GM20000 (cell line): ENCODE measurements around the gene CENPO.
"Not testable (repeated sequence)": the region's sequence is repeated elsewhere in the genome, so short reads cannot be mapped to it uniquely, and the experiment has no call there.

ENCODE experiments used
- DNase-seq: peaks from one replicate; pipeline ENCODE4 v3.0.0; 2012; ENCODE audit warnings: low spot score
- TF ChIP-seq, protein P1 (sequence below): IDR thresholded peaks from 2 replicates; pipeline ENCODE4 v1.5.1; 2012; ENCODE audit warnings: mild to moderate bottlenecking, control low read depth; ENCODE audit errors: extremely low read depth, missing control alignments

The CENPO gene

DNA sequence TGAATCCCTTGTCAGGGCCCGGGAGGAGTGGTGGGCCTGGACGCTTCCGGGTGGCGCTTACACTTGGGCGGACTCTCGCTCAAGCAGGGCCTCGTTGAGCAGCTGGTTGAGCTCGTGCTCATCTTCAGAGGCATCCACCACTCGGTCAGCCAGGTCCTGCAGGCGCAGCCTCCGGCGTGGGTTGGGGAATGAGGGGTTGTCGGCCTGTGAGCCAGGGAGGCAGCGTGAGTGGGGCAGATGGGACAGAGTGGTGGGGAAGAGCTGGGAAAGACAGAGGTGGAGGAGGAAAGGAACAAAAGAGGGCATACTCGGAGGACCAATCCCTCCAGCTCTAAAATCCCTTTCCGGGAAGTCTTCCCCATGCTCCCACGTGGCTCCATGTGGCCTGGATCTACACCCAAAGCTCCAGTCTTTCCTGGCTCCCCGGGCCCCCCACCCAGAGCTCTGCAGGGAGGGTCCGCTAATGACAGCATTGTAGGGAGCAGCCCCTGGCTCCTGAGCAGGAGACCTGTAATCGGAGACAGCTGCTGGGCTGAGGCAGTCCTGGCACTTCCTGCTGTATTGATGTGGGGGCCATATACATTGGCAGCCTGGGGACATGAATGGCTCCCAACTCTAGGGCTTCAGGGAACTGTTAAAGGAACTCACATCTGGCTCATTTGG, 41.6 kb downstream of the CENPO start:
- DNase-seq: no peak
- TF ChIP-seq, protein P1, sequence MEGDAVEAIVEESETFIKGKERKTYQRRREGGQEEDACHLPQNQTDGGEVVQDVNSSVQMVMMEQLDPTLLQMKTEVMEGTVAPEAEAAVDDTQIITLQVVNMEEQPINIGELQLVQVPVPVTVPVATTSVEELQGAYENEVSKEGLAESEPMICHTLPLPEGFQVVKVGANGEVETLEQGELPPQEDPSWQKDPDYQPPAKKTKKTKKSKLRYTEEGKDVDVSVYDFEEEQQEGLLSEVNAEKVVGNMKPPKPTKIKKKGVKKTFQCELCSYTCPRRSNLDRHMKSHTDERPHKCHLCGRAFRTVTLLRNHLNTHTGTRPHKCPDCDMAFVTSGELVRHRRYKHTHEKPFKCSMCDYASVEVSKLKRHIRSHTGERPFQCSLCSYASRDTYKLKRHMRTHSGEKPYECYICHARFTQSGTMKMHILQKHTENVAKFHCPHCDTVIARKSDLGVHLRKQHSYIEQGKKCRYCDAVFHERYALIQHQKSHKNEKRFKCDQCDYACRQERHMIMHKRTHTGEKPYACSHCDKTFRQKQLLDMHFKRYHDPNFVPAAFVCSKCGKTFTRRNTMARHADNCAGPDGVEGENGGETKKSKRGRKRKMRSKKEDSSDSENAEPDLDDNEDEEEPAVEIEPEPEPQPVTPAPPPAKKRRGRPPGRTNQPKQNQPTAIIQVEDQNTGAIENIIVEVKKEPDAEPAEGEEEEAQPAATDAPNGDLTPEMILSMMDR: no peak

DNA sequence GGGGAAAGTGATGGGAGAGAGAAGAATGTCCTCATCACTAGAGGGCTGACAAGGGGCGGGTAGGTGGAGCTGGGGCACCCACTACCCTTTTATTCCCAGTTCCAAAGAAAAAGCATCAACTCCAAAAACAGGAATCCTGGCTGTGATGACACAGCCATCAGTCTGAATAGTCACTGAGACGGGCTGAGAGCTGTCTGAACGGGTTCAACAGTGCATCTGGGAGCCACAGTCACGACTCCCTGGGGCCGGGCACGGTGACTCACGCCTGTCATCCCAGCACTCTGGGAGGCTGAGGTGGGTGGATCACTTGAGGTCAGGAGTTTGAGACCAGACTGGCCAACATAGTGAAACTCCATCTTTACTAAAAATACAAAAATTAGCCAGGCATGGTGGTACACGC, 42.2 kb downstream of the CENPO start:
- DNase-seq: not testable (repeated sequence)

DNA sequence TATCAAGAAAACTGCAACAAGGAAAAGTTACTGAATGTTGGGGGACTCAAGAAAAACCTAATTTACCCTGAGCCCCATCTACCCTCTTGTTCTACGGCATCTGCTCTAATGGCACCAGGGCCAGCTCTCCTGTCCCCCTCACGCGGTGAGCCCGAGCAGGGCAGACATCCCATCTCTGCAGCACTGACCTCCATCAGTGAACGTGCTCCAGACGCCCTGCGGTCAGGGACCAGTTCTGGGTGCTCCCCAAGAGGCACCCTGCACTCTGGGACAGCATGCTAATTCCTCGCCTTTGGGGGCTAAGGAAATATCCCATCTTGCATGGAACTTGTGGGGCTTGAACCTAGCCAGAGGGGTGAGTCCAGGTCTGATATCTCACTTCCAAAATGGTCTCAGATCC, 43.0 kb downstream of the CENPO start:
- no peak for DNase-seq
- TF ChIP-seq, protein P1: no peak

DNA sequence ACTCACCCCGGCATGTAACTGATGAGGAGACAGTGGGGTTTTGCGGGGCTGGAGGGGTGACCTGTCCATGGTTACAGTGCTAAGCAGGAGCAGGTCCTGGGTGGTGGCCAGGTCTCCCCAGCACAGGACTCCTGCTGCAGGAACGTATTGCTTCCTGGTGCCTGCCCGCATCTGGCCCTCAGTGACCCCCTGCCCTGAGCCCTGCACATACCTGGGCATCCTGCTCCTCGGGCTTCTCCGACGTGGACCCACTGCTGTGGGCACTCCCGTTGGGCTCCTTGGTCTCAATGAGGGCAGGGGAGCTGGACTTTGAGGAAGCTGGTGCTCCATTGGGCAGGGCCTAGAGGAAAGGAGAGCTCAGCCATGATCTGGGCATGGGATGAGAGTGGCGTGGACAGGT, 43.5 kb downstream of the CENPO start:
- TF ChIP-seq, protein P1: no peak
- DNase-seq: no peak

DNA sequence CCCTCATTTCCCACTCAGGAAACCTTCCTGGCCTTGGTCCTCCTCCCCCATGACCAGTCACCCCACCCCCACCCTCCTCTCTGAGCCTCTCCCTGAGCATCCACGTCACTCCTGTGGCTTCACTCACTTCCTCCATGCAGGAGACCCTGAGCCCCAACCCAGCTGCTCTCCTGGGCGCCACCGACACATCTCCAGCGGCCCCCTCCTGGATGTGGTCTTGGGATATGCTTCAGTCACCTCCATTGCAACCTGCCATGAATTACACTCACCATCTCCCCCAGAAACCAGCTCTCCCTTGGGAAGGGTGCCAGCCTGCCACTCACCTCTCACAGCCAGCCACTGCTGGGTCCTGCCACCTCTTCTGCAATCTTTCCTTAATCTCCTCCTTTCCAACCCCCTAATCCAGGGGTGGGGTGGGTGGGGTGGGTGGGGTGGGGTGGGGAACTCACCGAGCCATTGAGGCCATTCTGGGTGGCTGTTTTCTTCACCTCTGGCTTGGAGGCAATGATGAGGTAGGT, 44.8 kb downstream of the CENPO start:
- no peak for DNase-seq
- TF ChIP-seq, protein P1: no peak

DNA sequence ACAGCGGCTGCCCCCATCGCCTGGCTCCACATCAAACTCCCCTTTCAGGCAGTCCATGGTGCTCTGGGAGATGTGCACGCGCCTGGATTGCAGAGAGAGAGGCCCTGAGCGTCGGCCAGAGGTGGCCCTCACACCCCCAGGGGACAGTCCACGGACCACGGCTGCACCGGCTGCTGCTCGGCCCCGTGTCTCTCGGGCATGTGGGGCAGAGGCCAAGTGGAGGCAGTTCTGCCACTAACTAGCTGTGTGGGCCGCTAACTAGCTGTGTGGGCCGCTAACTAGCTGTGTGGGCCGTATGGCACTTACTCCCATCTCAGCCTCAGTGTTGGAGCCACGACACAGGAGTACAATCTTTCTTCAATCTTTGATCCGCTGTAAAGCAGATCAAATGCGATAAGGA, 45.3 kb downstream of the CENPO start:
- TF ChIP-seq, protein P1: no peak
- no peak for DNase-seq

DNA sequence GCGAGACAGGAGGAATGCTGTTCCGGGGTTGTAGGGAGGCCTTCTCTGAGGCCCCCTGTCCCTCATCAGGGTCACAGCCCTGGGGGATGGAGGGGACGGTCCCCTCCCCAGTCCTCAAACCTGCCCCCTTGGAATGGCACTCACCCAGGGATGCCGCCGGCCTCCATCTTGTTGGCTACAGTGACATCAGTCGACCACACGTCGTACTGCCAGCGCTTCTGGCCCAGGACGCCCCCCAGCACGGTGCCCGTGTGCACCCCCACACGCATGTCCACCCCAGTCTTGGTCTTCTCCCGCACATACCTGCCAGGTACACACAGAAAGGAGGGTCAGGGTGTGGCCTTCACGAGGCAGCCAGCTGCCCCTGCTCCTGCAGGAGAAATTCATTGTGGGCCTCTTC, 46.5 kb downstream of the CENPO start:
- no peak for DNase-seq
- TF ChIP-seq, protein P1: no peak
